Activated T-cell treated with anti-CD3 and anti-CD28 coated beads, Interleukin-2, amount 50 U/mL, for 72 hours (primary cell): ENCODE results near the gene PLEKHA7. TPM values are rescaled to one million over a fixed set of nuclear protein-coding genes. Genes with fewer than 3 reads are reported as not detected.
"Not testable (repeated sequence)": the region's sequence is repeated elsewhere in the genome, so short reads cannot be mapped to it uniquely, and the experiment has no call there.

Experiments used
- ATAC-seq, 2 donors: fragments of 150-1000 bp; cut with Tn5 transposase; replicated peaks in 1 of 2; 2 replicates each; pipeline ENCODE4 v1.10.0; 2021; ENCODE audit warnings: moderate library complexity in 2 of 2, mild to moderate bottlenecking in 1 of 2
- DNase-seq, 2 donors: peaks; one replicate each; pipeline ENCODE4 v3.0.0; 2021 to 2022; ENCODE audit warnings: mixed read lengths in 1 of 2
- H3K27ac Mint-ChIP-seq: one replicate; pipeline ENCODE4 v1.8.0; 2022; ENCODE audit warnings: mild to moderate bottlenecking, moderate library complexity, mixed read lengths
- H3K27me3 Mint-ChIP-seq: one replicate; pipeline ENCODE4 v1.8.0; 2022; ENCODE audit warnings: low read depth, mixed read lengths
- H3K36me3 Mint-ChIP-seq, 2 donors: one replicate each; pipeline ENCODE4 v1.8.0; 2022; ENCODE audit warnings: mixed read lengths in 2 of 2, mild to moderate bottlenecking in 1 of 2; ENCODE audit not compliant: insufficient read depth in 2 of 2
- H3K4me1 Mint-ChIP-seq: one replicate; pipeline ENCODE4 v1.8.0; 2022; ENCODE audit warnings: low read depth, mixed read lengths
- H3K4me3 Mint-ChIP-seq, 2 donors: one replicate each; pipeline ENCODE4 v1.8.0; 2022; ENCODE audit warnings: mild to moderate bottlenecking in 2 of 2, mixed read lengths in 2 of 2, moderate library complexity in 2 of 2
- H3K9me3 Mint-ChIP-seq, 2 donors: one replicate each; pipeline ENCODE4 v1.8.0; 2022; ENCODE audit warnings: mixed read lengths in 2 of 2
- total RNA-seq, 2 donors: library from RNA; stranded (reverse); gene quantifications; one replicate each; pipeline ENCODE4 v1.2.3, GENCODE V29; 2022

PLEKHA7 gene
- total RNA-seq, 2 donors from 2014 or later, result 6.5 to 11.0 TPM

DNA sequence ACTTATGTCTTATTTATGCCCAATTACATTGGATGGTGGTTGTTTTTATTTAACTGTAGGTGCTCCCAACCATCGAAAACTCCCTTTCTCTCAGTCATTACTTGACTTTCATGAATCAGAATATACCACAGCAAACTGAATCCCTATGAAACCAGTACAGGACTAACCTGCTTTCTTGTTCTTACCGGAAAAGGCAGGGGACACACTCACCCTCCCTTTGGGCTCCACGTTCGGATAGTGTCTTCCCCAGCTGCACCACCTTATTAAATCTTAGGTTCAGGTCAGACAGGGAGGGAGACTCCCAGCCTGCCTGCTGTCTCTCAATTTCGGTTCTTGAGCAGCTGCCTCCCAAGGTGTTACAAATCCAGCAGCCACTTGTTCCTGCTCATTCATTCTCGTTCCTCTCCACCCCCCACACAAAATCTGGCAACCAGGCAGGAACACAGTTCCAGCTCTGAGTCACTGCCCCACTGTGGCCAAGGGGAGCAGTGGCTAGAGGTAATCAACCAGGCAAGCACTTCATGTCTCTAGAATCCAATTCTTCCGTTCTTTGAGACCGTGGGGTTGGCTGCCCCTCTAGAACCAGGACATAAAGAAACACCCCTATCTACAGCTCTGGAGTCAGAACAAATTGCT lies 133.0 kb downstream of the PLEKHA7 start:
- Mint-ChIP-seq H3K9me3 (no peaks in the 10 kb centered on the region), H3K4me1 (peaks cover 9% of the 10 kb centered on the region)
- no peak for DNase-seq

DNA sequence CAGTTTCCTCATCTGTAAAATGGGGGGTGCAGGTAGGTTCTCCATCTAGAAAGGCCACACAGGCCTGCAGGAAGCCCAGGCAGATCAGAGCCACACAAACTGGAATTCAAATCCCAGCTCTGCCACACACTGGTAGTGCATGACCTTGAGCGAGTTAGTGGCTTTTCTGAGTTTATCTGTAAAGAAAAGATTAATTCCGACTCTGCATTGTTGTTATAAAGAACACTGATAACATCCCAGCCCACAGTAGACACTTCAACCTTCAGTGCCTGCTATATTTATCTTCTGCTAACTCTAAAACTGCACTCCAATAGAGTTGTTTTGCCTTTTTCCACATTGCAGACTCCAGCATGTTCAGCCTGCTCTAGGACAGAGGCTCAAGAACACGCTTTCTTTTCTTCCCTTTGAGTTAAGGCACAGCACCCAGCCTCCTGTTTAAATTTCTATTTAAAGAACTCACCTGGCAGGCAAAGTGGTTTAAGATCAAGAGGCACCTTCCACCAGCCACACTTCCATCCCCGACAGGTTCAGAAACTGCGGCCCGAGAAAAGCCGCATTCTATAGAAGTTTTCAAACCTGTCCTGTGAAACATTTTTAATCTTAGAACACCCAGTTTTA lies 133.9 kb downstream of the PLEKHA7 start:
- no peak for DNase-seq
- no peaks in the 10 kb centered on the region for H3K36me3 Mint-ChIP-seq
- ATAC-seq, result no peak
- H3K4me3 Mint-ChIP-seq, result no peak overlapping the region
- H3K27me3 Mint-ChIP-seq, result peaks cover 8% of the 10 kb centered on the region
- H3K27ac Mint-ChIP-seq, result no peak overlapping the region
- no peaks in the 10 kb centered on the region for H3K9me3 Mint-ChIP-seq
- H3K4me1 Mint-ChIP-seq, result peaks cover 9% of the 10 kb centered on the region

More for the DNA sequence above, 133.0 kb downstream of the PLEKHA7 start:
- no peak overlapping the region for H3K4me3 Mint-ChIP-seq
- ATAC-seq, result peak in 1 of 2 donors; percentile 17
- no peaks in the 10 kb centered on the region for H3K36me3 Mint-ChIP-seq
- H3K27me3 Mint-ChIP-seq, result peaks cover 8% of the 10 kb centered on the region
- H3K27ac Mint-ChIP-seq, result no peak overlapping the region

DNA sequence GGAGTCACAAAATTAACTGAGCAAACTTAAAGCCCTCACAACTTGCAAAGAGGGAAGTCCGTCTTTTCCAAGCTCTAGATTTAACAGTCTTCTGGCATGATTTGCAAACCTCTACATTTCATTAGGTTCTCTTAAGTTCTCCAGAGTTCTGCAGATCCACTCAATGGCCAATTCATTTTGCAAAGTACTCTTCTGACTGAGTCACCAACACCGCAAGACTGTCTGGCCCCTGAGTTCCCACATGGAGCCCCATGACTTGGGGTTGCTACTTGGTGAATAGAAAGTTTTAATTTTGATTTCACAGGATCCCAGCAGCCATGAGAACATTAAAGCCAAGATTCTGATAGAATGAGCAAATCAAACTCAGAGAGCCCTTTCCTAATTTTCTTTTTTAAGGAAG lies 134.5 kb downstream of the PLEKHA7 start:
- no peak overlapping the region for H3K4me3 Mint-ChIP-seq
- peaks cover 8% of the 10 kb centered on the region for H3K27me3 Mint-ChIP-seq
- H3K27ac Mint-ChIP-seq, result no peak overlapping the region
- peaks cover 9% of the 10 kb centered on the region for H3K4me1 Mint-ChIP-seq
- ATAC-seq (peak in 1 of 2 donors; percentile 25), DNase-seq (no peak)
- no peaks in the 10 kb centered on the region for H3K9me3 Mint-ChIP-seq
- no peaks in the 10 kb centered on the region for H3K36me3 Mint-ChIP-seq

DNA sequence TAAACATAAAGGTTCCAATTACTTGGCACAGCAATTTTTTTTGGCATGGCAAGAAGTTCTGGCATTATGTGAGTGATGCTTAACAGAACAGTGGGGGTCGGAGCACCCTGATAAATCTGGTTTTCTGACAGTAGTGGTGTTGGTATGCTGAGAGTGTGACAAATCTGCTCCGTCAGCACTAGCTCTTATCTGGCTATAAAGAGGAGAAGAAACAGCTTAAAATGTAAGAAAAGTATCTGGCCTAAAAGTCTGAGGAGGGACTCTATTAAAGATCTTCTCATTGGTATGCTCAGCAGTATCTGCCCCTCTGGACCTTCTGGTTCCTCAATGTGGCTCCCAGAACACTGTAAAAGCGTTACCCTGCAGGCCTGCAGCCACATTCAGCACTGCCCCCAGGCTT lies 137.4 kb downstream of the PLEKHA7 start:
- Mint-ChIP-seq H3K4me1 (peaks cover 4% of the 10 kb centered on the region), H3K27me3 (peaks cover 7% of the 10 kb centered on the region), H3K36me3 (no peaks in the 10 kb centered on the region), H3K9me3 (no peaks in the 10 kb centered on the region), H3K27ac (no peak overlapping the region), H3K4me3 (no peak overlapping the region)
- DNase-seq, result no peak
- ATAC-seq, result no peak

DNA sequence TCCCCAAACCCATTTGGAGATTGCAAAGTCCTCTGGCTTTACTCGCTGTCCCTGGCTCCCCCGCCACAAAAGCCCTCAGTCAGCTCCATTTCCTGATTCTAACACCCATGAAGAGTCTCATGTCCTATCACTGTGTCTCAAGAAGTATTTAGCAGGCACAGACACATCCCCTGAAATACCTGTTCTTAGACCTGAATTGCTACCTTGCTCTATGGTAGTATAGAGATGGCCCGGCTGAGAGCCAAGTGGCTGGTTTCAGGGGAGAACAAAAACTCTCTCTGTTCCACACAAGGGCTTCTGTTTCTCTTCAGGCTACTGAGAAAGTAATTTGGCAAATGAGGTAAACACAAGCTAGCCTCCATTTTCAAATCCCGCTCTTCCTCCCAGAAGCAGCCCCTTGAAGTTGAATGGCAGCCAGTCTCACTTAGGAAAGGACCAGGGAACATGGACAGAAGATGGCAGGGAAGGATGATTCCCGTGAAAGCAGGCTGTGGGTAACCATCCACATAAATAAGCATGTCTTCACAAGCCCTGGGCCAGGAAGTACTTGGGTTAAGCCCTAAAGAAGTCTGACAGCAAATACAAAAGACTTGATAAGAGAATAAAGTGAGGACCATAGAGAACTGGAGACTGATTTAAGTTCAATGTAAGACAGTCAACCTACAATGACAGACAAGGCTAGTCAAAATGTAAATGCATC lies 138.0 kb downstream of the PLEKHA7 start:
- no peaks in the 10 kb centered on the region for H3K36me3 Mint-ChIP-seq
- no peak for DNase-seq
- peaks cover 1% of the 10 kb centered on the region for H3K4me1 Mint-ChIP-seq
- H3K4me3 Mint-ChIP-seq, result no peak overlapping the region
- ATAC-seq, result no peak
- no peaks in the 10 kb centered on the region for H3K9me3 Mint-ChIP-seq
- H3K27me3 Mint-ChIP-seq, result peaks cover under 1% of the 10 kb centered on the region
- H3K27ac Mint-ChIP-seq, result no peak overlapping the region

DNA sequence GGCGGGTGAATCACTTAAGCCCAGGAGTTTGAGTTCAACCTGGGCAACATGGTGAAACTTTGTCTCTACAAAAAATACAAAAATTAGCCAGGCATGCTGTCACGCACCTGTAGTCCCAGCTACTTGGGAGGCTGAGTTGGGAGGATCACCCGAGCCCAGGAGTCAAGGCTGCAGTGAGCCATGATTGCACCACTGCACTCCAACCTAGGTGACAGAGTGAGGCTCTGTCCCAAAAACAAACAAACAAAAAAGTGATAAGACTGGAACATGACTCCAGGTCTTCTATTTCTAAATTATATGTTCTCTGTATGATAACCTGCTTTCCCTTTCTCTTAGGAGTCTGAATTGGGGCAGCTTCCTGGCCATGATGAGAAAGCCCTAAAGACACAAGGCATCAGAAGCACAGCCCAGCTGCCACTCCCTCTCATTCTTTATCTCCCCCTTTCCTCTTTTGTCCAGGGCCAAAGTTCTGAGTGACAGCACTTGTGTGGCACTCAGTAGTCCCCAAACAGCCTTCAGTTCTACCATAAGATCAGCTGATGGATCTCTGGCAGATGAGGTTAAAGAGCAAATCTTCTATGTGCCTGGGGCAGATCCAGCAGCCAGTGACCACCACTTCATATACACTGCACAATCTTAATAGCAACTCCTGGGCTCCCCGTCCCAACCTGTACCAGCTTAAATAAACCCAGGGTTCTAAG lies 139.8 kb downstream of the PLEKHA7 start:
- Mint-ChIP-seq H3K36me3 (no peaks in the 10 kb centered on the region), H3K4me3 (no peak overlapping the region), H3K27me3 (no peaks in the 10 kb centered on the region), H3K9me3 (no peaks in the 10 kb centered on the region), H3K4me1 (no peaks in the 10 kb centered on the region), H3K27ac (no peak overlapping the region)
- no peak for DNase-seq
- no peak for ATAC-seq

DNA sequence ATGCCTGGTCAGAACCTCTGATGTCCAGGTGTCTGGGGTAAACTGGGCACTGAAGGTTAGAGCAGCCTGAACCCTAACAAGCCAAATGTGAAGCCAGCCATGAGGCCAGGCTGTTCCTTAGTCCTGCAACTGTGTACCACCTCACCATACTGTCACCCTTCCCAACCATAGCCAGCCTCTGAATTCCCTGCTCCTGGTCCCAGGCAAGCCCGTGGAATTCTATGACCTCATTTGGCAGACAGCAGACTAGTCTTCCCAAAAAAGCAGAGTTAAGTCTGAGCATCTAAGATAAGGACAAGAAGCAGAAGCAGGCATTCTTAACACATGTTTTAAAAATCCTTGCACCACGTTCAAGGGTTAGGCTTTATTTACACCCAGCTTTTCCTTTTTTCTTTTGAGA lies 140.9 kb downstream of the PLEKHA7 start:
- ATAC-seq (no peak), DNase-seq (no peak)
- Mint-ChIP-seq H3K36me3 (no peaks in the 10 kb centered on the region), H3K4me1 (no peaks in the 10 kb centered on the region), H3K4me3 (no peak overlapping the region), H3K27me3 (no peaks in the 10 kb centered on the region), H3K27ac (no peak overlapping the region), H3K9me3 (no peaks in the 10 kb centered on the region)

DNA sequence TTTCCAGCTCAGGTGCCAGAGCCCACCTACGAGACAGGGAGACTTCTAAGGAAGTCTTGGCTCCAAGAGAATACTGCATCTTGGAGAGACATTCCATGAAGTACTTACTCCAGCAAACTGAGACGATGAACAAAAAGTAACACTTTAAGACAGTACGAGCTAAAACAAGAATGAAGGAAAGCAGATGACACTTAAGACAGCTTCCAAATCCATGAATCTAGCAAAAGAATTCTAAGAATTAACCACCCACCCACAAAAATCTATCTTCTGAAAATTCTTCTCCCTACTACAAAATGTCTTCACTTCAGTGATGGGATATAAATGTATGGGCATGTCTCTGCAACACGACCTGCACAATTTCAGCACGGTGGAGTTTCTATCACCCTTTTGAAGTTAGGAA lies 142.8 kb downstream of the PLEKHA7 start:
- Mint-ChIP-seq H3K27me3 (no peaks in the 10 kb centered on the region), H3K4me1 (peaks cover 14% of the 10 kb centered on the region), H3K9me3 (peaks cover 0 to 1% of the 10 kb centered on the region in 2 donors), H3K27ac (no peak overlapping the region), H3K4me3 (no peak overlapping the region), H3K36me3 (no peaks in the 10 kb centered on the region)
- DNase-seq (no peak), ATAC-seq (no peak)

DNA sequence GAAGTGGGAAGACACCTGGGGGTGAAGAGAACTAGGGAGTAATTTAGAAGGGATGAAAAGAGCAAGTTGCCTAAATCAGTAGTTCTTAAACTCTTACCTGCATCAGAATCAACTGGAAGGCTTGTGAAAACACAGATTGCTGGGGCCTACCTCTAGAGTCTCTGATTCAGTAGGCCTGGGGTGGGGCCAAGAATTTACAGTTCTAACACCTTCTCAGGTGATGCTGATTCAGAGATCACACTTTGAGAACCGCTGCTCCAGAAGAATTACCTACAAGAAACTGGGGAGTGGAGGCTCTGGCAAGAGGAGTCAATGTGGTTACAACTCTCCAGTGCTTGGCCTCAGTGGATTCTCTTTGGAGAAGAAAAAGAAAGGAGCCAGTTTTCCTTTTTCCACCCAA lies 147.1 kb downstream of the PLEKHA7 start:
- ATAC-seq (no peak), DNase-seq (no peak)
- Mint-ChIP-seq H3K36me3 (peaks cover 3 to 11% of the 10 kb centered on the region in 2 donors), H3K9me3 (peaks cover 4 to 8% of the 10 kb centered on the region in 2 donors), H3K4me3 (no peak overlapping the region), H3K27ac (no peak overlapping the region), H3K27me3 (no peaks in the 10 kb centered on the region), H3K4me1 (peaks cover 41% of the 10 kb centered on the region)

DNA sequence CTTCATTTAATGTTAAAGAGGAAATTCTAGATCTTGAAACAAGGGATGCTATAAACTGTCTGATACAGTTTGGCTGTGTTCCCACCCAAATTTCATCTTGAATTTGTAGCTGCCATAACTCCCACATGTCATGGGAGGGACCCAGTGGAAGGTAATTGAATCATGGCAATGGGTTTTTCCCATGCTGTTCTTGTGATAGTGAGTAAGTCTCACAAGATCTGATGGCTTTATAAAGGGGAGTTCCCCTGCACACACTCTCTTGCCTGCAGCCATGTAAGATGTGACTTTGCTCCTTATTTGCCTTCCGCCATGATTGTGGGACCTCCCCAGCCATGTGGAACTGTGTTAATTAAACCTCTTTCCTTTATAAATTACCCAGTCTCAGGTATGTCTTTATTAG lies 149.8 kb downstream of the PLEKHA7 start:
- not testable (repeated sequence) for H3K9me3 Mint-ChIP-seq, H3K4me3 Mint-ChIP-seq, H3K27me3 Mint-ChIP-seq, H3K27ac Mint-ChIP-seq
- ATAC-seq (peak; percentile 32 to 33), DNase-seq (peak; percentile 13 to 15)
- peaks cover 3 to 11% of the 10 kb centered on the region in 2 donors for H3K36me3 Mint-ChIP-seq
- peaks cover 45% of the 10 kb centered on the region for H3K4me1 Mint-ChIP-seq

DNA sequence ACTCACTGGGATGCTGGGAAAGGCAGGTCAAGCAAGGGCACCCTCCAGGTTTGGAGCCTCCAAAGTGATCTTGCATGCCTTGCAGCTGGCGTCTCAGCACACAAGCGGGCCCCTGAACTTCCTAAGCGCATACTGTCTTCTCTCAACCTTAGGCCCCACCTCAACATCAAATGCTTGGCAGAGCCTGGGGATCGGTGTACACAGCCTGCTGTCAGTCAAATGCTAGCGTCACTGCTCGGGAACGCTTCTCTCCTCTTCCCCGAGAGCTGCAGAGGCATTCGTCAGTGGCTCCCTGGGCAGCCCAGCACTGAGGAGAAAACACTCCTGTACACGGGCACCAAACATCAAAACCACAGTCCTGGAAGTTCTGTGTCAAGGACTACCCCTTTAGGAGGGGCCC lies 150.8 kb downstream of the PLEKHA7 start:
- peaks cover 3 to 11% of the 10 kb centered on the region in 2 donors for H3K36me3 Mint-ChIP-seq
- no peak for ATAC-seq
- DNase-seq, result no peak
- no peak overlapping the region for H3K27ac Mint-ChIP-seq
- no peaks in the 10 kb centered on the region for H3K27me3 Mint-ChIP-seq
- peaks cover 4 to 10% of the 10 kb centered on the region in 2 donors for H3K9me3 Mint-ChIP-seq
- H3K4me3 Mint-ChIP-seq, result no peak overlapping the region
- H3K4me1 Mint-ChIP-seq, result peaks cover 45% of the 10 kb centered on the region

DNA sequence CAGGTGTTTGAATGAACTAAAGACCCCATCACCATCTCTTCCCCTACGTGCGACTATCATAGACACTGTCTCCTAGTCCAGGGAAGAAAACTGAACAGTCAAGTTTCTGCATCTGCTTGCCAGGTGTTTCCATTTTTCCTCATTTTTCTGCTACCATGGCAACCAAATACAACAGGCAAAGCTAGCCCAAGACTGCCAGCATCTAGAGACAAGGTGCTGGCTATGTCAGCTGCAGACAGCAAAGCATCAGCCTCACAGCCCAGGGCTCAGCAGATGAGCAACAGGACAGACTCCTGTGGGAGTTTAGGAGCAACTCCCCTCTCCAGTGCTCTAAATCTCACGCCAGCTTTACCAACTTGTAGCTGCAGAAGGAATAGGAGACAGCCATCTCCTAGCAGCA lies 151.5 kb downstream of the PLEKHA7 start:
- Mint-ChIP-seq H3K4me3 (no peak overlapping the region), H3K9me3 (peaks cover 4 to 9% of the 10 kb centered on the region in 2 donors), H3K36me3 (peaks cover 3 to 11% of the 10 kb centered on the region in 2 donors), H3K4me1 (peaks cover 40% of the 10 kb centered on the region), H3K27me3 (no peaks in the 10 kb centered on the region), H3K27ac (no peak overlapping the region)
- ATAC-seq (no peak), DNase-seq (no peak)

DNA sequence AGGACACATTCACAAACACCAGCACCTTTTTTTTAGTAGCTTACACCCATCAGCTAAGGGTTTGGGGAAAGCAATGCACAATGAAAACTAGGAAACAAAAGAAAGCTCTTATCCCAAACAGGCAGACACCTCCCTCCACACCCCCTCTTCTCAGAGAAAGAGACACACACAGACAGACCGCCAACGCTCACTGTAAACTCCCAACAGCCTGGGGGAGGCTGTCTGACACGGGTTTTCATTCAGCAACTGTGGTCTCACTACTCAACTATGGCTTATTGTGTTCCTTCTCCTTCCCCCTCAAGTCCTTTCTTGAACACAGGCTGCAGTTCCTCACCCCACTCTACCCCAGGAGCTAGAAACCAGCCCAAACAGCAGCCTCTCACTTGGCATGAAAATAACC lies 152.4 kb downstream of the PLEKHA7 start:
- Mint-ChIP-seq H3K4me3 (no peak overlapping the region), H3K27ac (no peak overlapping the region), H3K9me3 (peaks cover 4 to 9% of the 10 kb centered on the region in 2 donors), H3K36me3 (peaks cover 3 to 11% of the 10 kb centered on the region in 2 donors), H3K27me3 (no peaks in the 10 kb centered on the region), H3K4me1 (peaks cover 35% of the 10 kb centered on the region)
- ATAC-seq (no peak), DNase-seq (no peak)
